ENCODE results near the gene TANGO2. TPM values are rescaled to one million over a fixed set of nuclear protein-coding genes. Genes with fewer than 3 reads are reported as not detected.

TANGO2 gene
- total RNA-seq, 1 donor from 2014 or later: 13.6 TPM

GRCh38 chr22:20018001-20018400 lies 2.9 kb upstream of the TANGO2 start:
- no peaks in the 10 kb centered on the region for H3K9me3 ChIP-seq (ENCODE audit: control insufficient read depth in 3 of 3, low read length in 3 of 3)
- peak overlapping the region in 1 of 3 donors; percentile 85 for H3K9ac ChIP-seq (ENCODE audit: low read depth in 1 of 3, low read length in 3 of 3)
- peaks cover 0 to 7% (median 0%) of the 10 kb centered on the region in 3 donors for H3K36me3 ChIP-seq (ENCODE audit: control insufficient read depth in 3 of 3, insufficient read depth in 3 of 3, low read length in 3 of 3)
- peaks cover 0 to 7% (median 0%) of the 10 kb centered on the region in 3 donors for H3K27me3 ChIP-seq (ENCODE audit: control insufficient read depth in 3 of 3, insufficient read depth in 3 of 3, low read length in 3 of 3)
- peaks cover 36 to 58% (median 54%) of the 10 kb centered on the region in 3 donors for H3K4me1 ChIP-seq (ENCODE audit: control insufficient read depth in 3 of 3, insufficient read depth in 3 of 3, low read length in 3 of 3)
- no peak overlapping the region for H3K27ac ChIP-seq (ENCODE audit: low read depth, low read length)
- H3K4me3 ChIP-seq (ENCODE audit: low read length in 3 of 3): no peak overlapping the region

GRCh38 chr22:20019661-20020532 lies 1.0 kb upstream of the TANGO2 start:
- Histone ChIP-seq H3K4me1 (ENCODE audit: control insufficient read depth in 3 of 3, insufficient read depth in 3 of 3, low read length in 3 of 3) (peaks cover 31 to 60% (median 52%) of the 10 kb centered on the region in 3 donors), H3K27ac (ENCODE audit: low read depth, low read length) (no peak overlapping the region)

GRCh38 chr22:20021196-20022181 lies 579 bp downstream of the TANGO2 start:
- H3K27me3 ChIP-seq (ENCODE audit: control insufficient read depth in 3 of 3, insufficient read depth in 3 of 3, low read length in 3 of 3): peaks cover 0 to 7% (median 0%) of the 10 kb centered on the region in 3 donors
- H3K36me3 ChIP-seq (ENCODE audit: control insufficient read depth in 3 of 3, insufficient read depth in 3 of 3, low read length in 3 of 3): peaks cover 0 to 19% (median 4%) of the 10 kb centered on the region in 3 donors
- H3K4me1 ChIP-seq (ENCODE audit: control insufficient read depth in 3 of 3, insufficient read depth in 3 of 3, low read length in 3 of 3): peaks cover 28 to 59% (median 54%) of the 10 kb centered on the region in 3 donors
- peak overlapping the region; percentile 99 for H3K27ac ChIP-seq (ENCODE audit: low read depth, low read length)
- no peaks in the 10 kb centered on the region for H3K9me3 ChIP-seq (ENCODE audit: control insufficient read depth in 3 of 3, low read length in 3 of 3)
- peak overlapping the region; percentile 94 to 99 (median 99) for H3K9ac ChIP-seq (ENCODE audit: low read depth in 1 of 3, low read length in 3 of 3)
- peak overlapping the region; percentile 93 to 95 (median 95) for H3K4me3 ChIP-seq (ENCODE audit: low read length in 3 of 3)

More at GRCh38 chr22:20019661-20020532, 1.0 kb upstream of the TANGO2 start:
- Histone ChIP-seq H3K9me3 (ENCODE audit: control insufficient read depth in 3 of 3, low read length in 3 of 3) (no peaks in the 10 kb centered on the region), H3K36me3 (ENCODE audit: control insufficient read depth in 3 of 3, insufficient read depth in 3 of 3, low read length in 3 of 3) (peaks cover 0 to 15% (median 4%) of the 10 kb centered on the region in 3 donors), H3K27me3 (ENCODE audit: control insufficient read depth in 3 of 3, insufficient read depth in 3 of 3, low read length in 3 of 3) (peaks cover 0 to 7% (median 0%) of the 10 kb centered on the region in 3 donors), H3K9ac (ENCODE audit: low read depth in 1 of 3, low read length in 3 of 3) (peak overlapping the region; percentile 10 to 89 (median 69)), H3K4me3 (ENCODE audit: low read length in 3 of 3) (peak overlapping the region; percentile 82 to 95 (median 83))

- H3K27me3 ChIP-seq (ENCODE audit: control insufficient read depth in 3 of 3, insufficient read depth in 3 of 3, low read length in 3 of 3): peaks cover 0 to 6% (median 0%) of the 10 kb centered on the region in 3 donors
- peak overlapping the region; percentile 94 to 99 (median 99) for H3K9ac ChIP-seq (ENCODE audit: low read depth in 1 of 3, low read length in 3 of 3)
- peak overlapping the region; percentile 99 for H3K27ac ChIP-seq (ENCODE audit: low read depth, low read length)
- peak overlapping the region; percentile 93 to 95 (median 95) for H3K4me3 ChIP-seq (ENCODE audit: low read length in 3 of 3)
- peaks cover 23 to 56% (median 52%) of the 10 kb centered on the region in 3 donors for H3K4me1 ChIP-seq (ENCODE audit: control insufficient read depth in 3 of 3, insufficient read depth in 3 of 3, low read length in 3 of 3)
- peaks cover 0 to 22% (median 4%) of the 10 kb centered on the region in 3 donors for H3K36me3 ChIP-seq (ENCODE audit: control insufficient read depth in 3 of 3, insufficient read depth in 3 of 3, low read length in 3 of 3)
- no peaks in the 10 kb centered on the region for H3K9me3 ChIP-seq (ENCODE audit: control insufficient read depth in 3 of 3, low read length in 3 of 3)
Measured at GRCh38 chr22:20022231-20022977, 1.5 kb downstream of the TANGO2 start.

GRCh38 chr22:20022978-20023613 lies 2.2 kb downstream of the TANGO2 start:
- H3K9ac ChIP-seq (ENCODE audit: low read depth in 1 of 3, low read length in 3 of 3): peak overlapping the region; percentile 33 to 99 (median 99)
- peak overlapping the region; percentile 99 for H3K27ac ChIP-seq (ENCODE audit: low read depth, low read length)
- H3K4me1 ChIP-seq (ENCODE audit: control insufficient read depth in 3 of 3, insufficient read depth in 3 of 3, low read length in 3 of 3): peaks cover 23 to 49% (median 49%) of the 10 kb centered on the region in 3 donors
- no peaks in the 10 kb centered on the region for H3K27me3 ChIP-seq (ENCODE audit: control insufficient read depth in 3 of 3, insufficient read depth in 3 of 3, low read length in 3 of 3)
- H3K4me3 ChIP-seq (ENCODE audit: low read length in 3 of 3): peak overlapping the region in 1 of 3 donors; percentile 95
- no peaks in the 10 kb centered on the region for H3K9me3 ChIP-seq (ENCODE audit: control insufficient read depth in 3 of 3, low read length in 3 of 3)
- H3K36me3 ChIP-seq (ENCODE audit: control insufficient read depth in 3 of 3, insufficient read depth in 3 of 3, low read length in 3 of 3): peaks cover 0 to 22% (median 4%) of the 10 kb centered on the region in 3 donors

- no peaks in the 10 kb centered on the region for H3K27me3 ChIP-seq (ENCODE audit: control insufficient read depth in 3 of 3, insufficient read depth in 3 of 3, low read length in 3 of 3)
- H3K4me1 ChIP-seq (ENCODE audit: control insufficient read depth in 3 of 3, insufficient read depth in 3 of 3, low read length in 3 of 3): peaks cover 25 to 60% (median 56%) of the 10 kb centered on the region in 3 donors
- H3K27ac ChIP-seq (ENCODE audit: low read depth, low read length): peak overlapping the region; percentile 7
- no peaks in the 10 kb centered on the region for H3K9me3 ChIP-seq (ENCODE audit: control insufficient read depth in 3 of 3, low read length in 3 of 3)
- H3K4me3 ChIP-seq (ENCODE audit: low read length in 3 of 3): peak overlapping the region in 1 of 3 donors; percentile 13
- peak overlapping the region in 1 of 3 donors; percentile 71 for H3K9ac ChIP-seq (ENCODE audit: low read depth in 1 of 3, low read length in 3 of 3)
- H3K36me3 ChIP-seq (ENCODE audit: control insufficient read depth in 3 of 3, insufficient read depth in 3 of 3, low read length in 3 of 3): peaks cover 0 to 22% (median 4%) of the 10 kb centered on the region in 3 donors
Measured at GRCh38 chr22:20024225-20024624, 3.3 kb downstream of the TANGO2 start.

- peaks cover 31 to 66% (median 62%) of the 10 kb centered on the region in 3 donors for H3K4me1 ChIP-seq (ENCODE audit: control insufficient read depth in 3 of 3, insufficient read depth in 3 of 3, low read length in 3 of 3)
Measured at GRCh38 chr22:20024650-20025397, 3.9 kb downstream of the TANGO2 start.

GRCh38 chr22:20025401-20026203 lies 4.7 kb downstream of the TANGO2 start:
- Histone ChIP-seq H3K9me3 (ENCODE audit: control insufficient read depth in 3 of 3, low read length in 3 of 3) (no peaks in the 10 kb centered on the region), H3K4me1 (ENCODE audit: control insufficient read depth in 3 of 3, insufficient read depth in 3 of 3, low read length in 3 of 3) (peaks cover 26 to 62% (median 57%) of the 10 kb centered on the region in 3 donors), H3K9ac (ENCODE audit: low read depth in 1 of 3, low read length in 3 of 3) (peak overlapping the region in 1 of 3 donors; percentile 40), H3K27ac (ENCODE audit: low read depth, low read length) (no peak overlapping the region), H3K36me3 (ENCODE audit: control insufficient read depth in 3 of 3, insufficient read depth in 3 of 3, low read length in 3 of 3) (peaks cover 0 to 22% (median 4%) of the 10 kb centered on the region in 3 donors), H3K27me3 (ENCODE audit: control insufficient read depth in 3 of 3, insufficient read depth in 3 of 3, low read length in 3 of 3) (no peaks in the 10 kb centered on the region), H3K4me3 (ENCODE audit: low read length in 3 of 3) (no peak overlapping the region)

More at GRCh38 chr22:20024650-20025397, 3.9 kb downstream of the TANGO2 start:
- Histone ChIP-seq H3K9ac (ENCODE audit: low read depth in 1 of 3, low read length in 3 of 3) (peak overlapping the region in 1 of 3 donors; percentile 71), H3K4me3 (ENCODE audit: low read length in 3 of 3) (peak overlapping the region in 1 of 3 donors; percentile 13), H3K27me3 (ENCODE audit: control insufficient read depth in 3 of 3, insufficient read depth in 3 of 3, low read length in 3 of 3) (no peaks in the 10 kb centered on the region), H3K27ac (ENCODE audit: low read depth, low read length) (peak overlapping the region; percentile 7), H3K9me3 (ENCODE audit: control insufficient read depth in 3 of 3, low read length in 3 of 3) (no peaks in the 10 kb centered on the region), H3K36me3 (ENCODE audit: control insufficient read depth in 3 of 3, insufficient read depth in 3 of 3, low read length in 3 of 3) (peaks cover 0 to 22% (median 4%) of the 10 kb centered on the region in 3 donors)
